ENCODE measurements around the gene EIF2AK2.

GRCh38 chr2:37189452-37190153, 32.8 kb upstream of the EIF2AK2 start:
- TF ChIP-seq TAF1 (IDR thresholded peaks at IDR 0.05; ENCODE audit: low read depth): no peak
- TF ChIP-seq, protein P1, sequence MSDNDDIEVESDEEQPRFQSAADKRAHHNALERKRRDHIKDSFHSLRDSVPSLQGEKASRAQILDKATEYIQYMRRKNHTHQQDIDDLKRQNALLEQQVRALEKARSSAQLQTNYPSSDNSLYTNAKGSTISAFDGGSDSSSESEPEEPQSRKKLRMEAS (IDR thresholded peaks at IDR 0.05): peak; percentile 11; the same call in 1 of the 2 replicates
